HG03565 (cell line): ENCODE results near the gene FGF11.
"Not testable (repeated sequence)": the region's sequence is repeated elsewhere in the genome, so short reads cannot be mapped to it uniquely, and the experiment has no call there.

Experiments
- ATAC-seq: cut with Tn5 transposase; IDR thresholded peaks from one replicate; pipeline ENCODE4 v1.9.1; 2021; ENCODE audit warnings: mild to moderate bottlenecking, moderate library complexity; ENCODE audit not compliant: unreplicated experiment

FGF11 gene

GRCh38 chr17:7477392-7478275, 38.3 kb downstream of the FGF11 start:
- ATAC-seq = no peak

DNA sequence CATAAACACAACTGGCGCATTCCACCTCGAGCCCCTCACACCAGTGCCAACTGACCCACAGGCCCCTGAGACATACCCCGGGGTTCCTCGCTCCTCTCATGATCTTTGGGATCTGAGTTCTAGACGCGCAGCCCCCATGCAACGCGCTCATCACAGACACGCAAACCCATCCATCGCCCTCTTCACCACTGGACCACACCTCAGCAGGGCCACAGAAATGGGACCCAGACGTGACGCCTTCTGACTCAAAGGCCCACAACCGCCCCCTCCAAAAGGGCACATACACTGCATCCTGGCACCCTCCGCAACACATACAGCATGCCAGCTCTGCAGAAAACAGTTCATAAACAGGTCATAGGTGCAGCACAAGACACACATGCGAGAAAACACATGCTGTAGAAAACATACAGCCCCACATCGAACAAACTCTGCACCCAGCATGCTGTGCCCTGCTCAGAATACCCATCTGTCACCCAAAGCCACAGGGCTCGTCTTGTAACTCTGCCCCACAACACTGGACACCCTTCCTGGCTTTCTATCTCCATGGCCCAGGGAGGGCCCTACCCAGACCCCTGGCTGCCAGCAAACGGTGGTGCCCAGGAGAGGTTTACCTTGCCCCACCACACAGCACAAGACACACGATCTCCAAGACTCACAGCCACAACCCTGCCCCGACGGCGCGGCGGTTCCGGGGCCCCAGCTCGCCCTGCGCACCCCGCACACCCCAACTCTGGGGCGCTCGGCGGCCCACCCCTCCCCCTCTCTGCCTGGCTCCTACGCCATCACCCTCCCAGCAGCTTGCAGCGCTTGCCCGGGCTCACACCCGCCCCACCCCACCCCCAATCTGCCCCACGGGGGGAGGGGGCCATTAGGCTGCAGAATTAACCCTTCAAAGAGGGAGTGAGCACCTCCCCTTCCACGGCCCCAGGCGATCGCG, 39.2 kb downstream of the FGF11 start:
- no peak for ATAC-seq

- no peak for ATAC-seq
These were observed 40.1 kb downstream of the FGF11 start, which contains the start of gene ZBTB4 for GRCh38 chr17:7479213-7480088. TSS of gene ZBTB4 (minus strand) at chr17:7479631. CDS start at chr17:7466801, 12,830 bp downstream.

- no peak for ATAC-seq
These were observed 40.7 kb downstream of the FGF11 start for GRCh38 chr17:7480089-7480384.

- not testable (repeated sequence) for ATAC-seq
These were observed 42.0 kb downstream of the FGF11 start, which contains the start of gene SLC35G6 for GRCh38 chr17:7481275-7481674. TSS of gene SLC35G6 (plus strand) at chr17:7481446. CDS start at chr17:7481517, 71 bp downstream.

DNA sequence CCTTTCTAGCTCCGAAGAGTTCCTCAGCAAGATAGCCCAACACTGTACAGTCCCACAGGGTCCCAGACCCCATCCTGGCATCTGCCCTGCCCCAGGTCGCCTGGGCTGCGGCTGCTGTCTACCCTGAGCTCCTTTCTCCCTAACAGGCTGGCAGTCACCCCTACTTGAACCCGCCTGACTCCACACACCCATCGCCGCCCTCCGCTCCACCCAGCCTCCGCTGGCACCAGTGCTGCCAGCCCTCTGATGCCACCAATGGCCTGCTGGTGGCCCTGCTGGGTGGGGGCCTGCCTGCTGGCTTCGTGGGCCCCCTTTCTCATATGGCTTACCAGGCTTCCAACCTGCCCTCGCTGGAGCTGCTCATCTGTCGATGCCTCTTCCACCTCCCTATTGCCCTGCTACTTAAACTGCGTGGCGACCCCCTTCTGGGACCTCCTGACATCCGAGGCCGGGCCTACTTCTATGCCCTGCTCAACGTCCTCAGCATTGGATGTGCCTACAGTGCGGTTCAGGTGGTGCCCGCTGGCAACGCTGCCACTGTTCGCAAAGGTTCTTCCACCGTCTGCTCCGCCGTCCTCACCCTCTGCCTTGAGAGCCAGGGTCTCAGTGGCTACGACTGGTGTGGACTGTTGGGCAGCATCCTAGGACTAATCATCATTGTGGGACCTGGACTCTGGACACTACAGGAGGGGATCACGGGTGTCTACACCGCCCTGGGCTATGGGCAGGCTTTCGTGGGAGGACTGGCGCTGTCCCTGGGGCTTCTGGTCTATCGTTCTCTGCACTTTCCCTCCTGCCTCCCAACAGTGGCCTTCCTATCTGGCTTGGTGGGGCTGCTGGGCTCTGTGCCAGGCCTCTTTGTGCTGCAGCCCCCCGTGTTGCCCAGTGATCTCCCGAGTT, 42.8 kb downstream of the FGF11 start:
- not testable (repeated sequence) for ATAC-seq

DNA sequence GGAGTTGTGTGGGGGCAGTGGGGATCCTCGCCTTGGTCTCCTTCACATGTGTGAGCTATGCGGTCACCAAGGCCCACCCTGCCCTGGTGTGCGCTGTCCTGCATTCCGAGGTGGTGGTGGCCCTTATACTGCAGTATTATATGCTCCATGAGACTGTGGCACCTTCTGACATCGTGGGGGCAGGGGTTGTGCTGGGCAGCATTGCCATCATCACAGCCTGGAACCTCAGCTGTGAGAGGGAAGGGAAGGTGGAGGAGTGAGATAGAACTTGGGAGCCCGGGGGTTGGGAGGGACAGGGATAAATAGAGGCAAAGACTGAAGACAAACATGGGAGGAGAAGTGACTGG, 43.4 kb downstream of the FGF11 start:
- ATAC-seq = not testable (repeated sequence)

DNA sequence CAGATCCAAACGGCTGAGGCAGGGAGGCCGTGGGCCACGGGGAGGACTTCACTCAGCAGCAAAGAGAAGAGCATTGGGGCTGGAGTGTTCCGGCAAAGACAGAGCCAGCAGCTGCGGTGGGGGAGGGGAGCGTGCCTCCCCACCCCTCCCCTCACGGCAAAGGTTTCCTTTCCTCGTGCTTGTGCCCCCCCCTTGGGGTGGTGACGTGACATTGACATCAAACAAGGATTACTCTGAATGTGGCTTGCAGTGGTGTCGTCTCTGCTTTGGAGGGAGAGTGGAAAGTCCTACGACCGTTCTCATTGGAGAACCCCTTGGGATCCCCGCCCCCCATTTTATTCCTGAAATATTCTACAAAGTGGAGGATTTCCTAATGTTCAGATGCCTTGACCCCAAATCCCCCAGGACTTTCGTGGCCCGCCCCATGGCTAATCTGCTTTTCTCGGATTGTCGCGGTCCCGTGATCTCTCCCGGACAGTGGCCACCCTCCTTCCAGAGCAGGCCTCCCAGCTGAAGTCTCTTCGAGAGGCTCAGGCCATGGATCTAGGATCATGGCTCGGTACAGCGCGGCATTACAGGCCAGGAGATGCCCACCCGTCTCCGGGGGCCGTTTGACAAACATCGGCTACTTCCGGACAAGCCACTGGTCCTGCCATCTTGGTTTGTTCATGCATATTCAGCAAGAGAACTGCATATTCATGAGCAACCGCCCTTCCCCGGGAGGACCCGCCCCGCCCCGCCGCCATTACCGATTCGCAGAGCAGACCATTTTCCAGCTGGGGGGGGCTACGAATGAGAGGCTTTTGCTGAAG, 44.1 kb downstream of the FGF11 start:
- ATAC-seq = peak; percentile 30

GRCh38 chr17:7484067-7484918, 45.0 kb downstream of the FGF11 start, which contains the start of gene POLR2A:
TSS of gene POLR2A (plus strand) at chr17:7484366.
- ATAC-seq = peak; percentile 56

GRCh38 chr17:7484919-7485377, 45.6 kb downstream of the FGF11 start:
- ATAC-seq = no peak

GRCh38 chr17:7486181-7486580, 46.9 kb downstream of the FGF11 start:
- no peak for ATAC-seq

DNA sequence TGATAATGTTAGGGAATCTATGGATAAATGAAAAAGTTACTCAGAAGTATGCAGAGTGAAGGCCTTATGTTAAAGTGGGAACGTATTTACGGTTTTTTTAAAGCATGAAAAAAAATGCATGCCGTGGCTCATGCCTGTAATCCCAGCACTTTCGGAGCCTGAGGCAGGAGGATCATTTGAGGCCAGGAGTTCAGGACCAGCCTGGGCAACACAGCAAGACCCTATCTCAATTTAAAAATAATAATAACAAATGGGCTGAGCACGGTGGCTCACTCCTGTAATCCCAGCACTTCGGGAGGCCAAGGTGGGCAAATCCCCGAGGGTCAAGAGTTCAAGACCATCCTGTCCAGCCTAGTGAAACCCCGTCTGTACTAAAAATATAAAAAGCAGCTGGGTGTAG, 50.8 kb downstream of the FGF11 start:
- ATAC-seq = no peak

GRCh38 chr17:7491583-7491982, 52.3 kb downstream of the FGF11 start:
- ATAC-seq = no peak

DNA sequence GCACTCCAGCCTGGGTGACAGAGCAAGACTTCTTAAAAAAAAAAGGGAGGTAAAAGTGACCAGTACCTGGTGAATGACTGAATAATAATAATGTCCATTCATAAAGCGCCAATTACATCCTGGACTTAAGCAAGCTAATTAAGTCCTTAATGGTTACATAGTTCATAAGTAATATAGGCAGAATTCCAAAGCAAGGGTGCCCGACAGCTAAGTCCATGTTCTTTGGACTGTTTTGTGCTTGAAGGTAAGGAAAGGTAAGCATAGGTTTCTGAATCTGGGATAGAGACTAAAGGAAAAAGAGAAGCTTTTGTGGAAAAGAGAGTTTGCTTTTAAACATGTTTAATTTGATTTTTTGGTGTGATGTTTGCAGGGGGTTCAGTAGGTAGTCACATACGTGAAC, 54.6 kb downstream of the FGF11 start:
- ATAC-seq = no peak
